Endothelial cell of umbilical vein (primary cell): ENCODE data around the gene BET1. TPM values are rescaled to one million over a fixed set of nuclear protein-coding genes. Genes with fewer than 3 reads are reported as not detected.

Experiments used
- BruUV-seq: library from RNA; stranded (reverse); fragments of 400-500 nt; replicated peaks from 2 replicates; lab custom pipeline; 2021; lab: Mats Ljungman, UMichigan
- CTCF ChIA-PET: fragments of 300-600, 350-600 bp; sonication (Branson Sonifier 250); formaldehyde crosslinking; loops from one replicate; lab custom pipeline; 2021; ENCODE audit warnings: antibody characterized with exemption, inconsistent platforms; lab: Charles Lee
- POLR2A ChIA-PET: fragments of 300-600, 350-600 bp; sonication (Branson Sonifier 250); formaldehyde crosslinking; loops from one replicate; lab custom pipeline; 2021; ENCODE audit warnings: antibody characterized with exemption, inconsistent platforms; lab: Charles Lee
- DNase-seq: peaks from one replicate; pipeline ENCODE4 v3.0.0-alpha.2; 2011; ENCODE audit warnings: low read depth, low spot score
- FAIRE-seq: peaks from 2 replicates; lab custom pipeline; 2011; peaks lifted over from hg19 to GRCh38; lab: Jason Lieb, UNC
- H2AFZ ChIP-seq: 2 replicates; pipeline ENCODE4 v1.6.0; 2012; ENCODE audit warnings: low read depth, low read length, control low read depth, inconsistent platforms
- H3K27ac ChIP-seq: 2 replicates; pipeline ENCODE4 v1.5.1; 2011; ENCODE audit warnings: low read depth, mild to moderate bottlenecking, control low read depth, low read length, moderate library complexity; ENCODE audit not compliant: insufficient read depth
- H3K27me3 ChIP-seq, 2 experiments: 2 replicates each; pipeline versions ENCODE4 v1.6.0 to v1.6.1; 2011; ENCODE audit warnings: low read length in 2 of 2, mixed read lengths in 1 of 2; ENCODE audit not compliant: control insufficient read depth in 2 of 2, insufficient read depth in 2 of 2
- H3K36me3 ChIP-seq, 2 experiments: 2 replicates in 1 of 2; 3 replicates in 1 of 2; pipeline ENCODE4 v1.5.1; 2011; ENCODE audit warnings: low read length in 2 of 2, mild to moderate bottlenecking in 1 of 2, moderate library complexity in 1 of 2; ENCODE audit not compliant: control insufficient read depth in 2 of 2, insufficient read depth in 2 of 2; ENCODE audit errors: extremely low read depth in 1 of 2
- H3K4me1 ChIP-seq: 3 replicates; pipeline ENCODE4 v1.5.1; 2011; ENCODE audit warnings: mild to moderate bottlenecking, low read length; ENCODE audit not compliant: control insufficient read depth, insufficient read depth; ENCODE audit errors: extremely low read depth
- H3K4me2 ChIP-seq: 2 replicates; pipeline ENCODE4 v1.6.1; 2011; ENCODE audit warnings: low read length, control low read depth, mixed read lengths; ENCODE audit not compliant: insufficient read depth
- H3K4me3 ChIP-seq, 3 experiments: fragments of 200-600 bp in 1 of 3; sonication (generic), shearing (Covaris generic) in 1 of 3; replicated peaks in 1 of 3; 2 replicates each; pipeline ENCODE4 v1.5.1; 2011 to 2016; ENCODE audit warnings: control low read depth in 3 of 3, low read length in 3 of 3, mild to moderate bottlenecking in 2 of 3, inconsistent platforms in 1 of 3, low read depth in 1 of 3, moderate library complexity in 1 of 3; ENCODE audit not compliant: insufficient read depth in 1 of 3
- H3K79me2 ChIP-seq: 2 replicates; pipeline ENCODE4 v1.6.0; 2012; ENCODE audit warnings: low read length, inconsistent platforms; ENCODE audit not compliant: control insufficient read depth, insufficient read depth
- H3K9ac ChIP-seq: replicated peaks from 2 replicates; pipeline ENCODE3; 2011; ENCODE audit warnings: low read length, control low read depth; ENCODE audit not compliant: insufficient read depth; ENCODE audit errors: extremely low read depth
- H3K9me1 ChIP-seq: replicated peaks from 3 replicates; pipeline ENCODE4 v1.6.0; 2011; ENCODE audit warnings: mild to moderate bottlenecking, low read length; ENCODE audit not compliant: control insufficient read depth, insufficient read depth; ENCODE audit errors: extremely low read depth
- H3K9me3 ChIP-seq: replicated peaks from 2 replicates; pipeline ENCODE4 v1.5.1; 2012; ENCODE audit warnings: low read length, inconsistent platforms; ENCODE audit not compliant: control insufficient read depth, insufficient read depth
- H4K20me1 ChIP-seq: replicated peaks from 2 replicates; pipeline ENCODE3; 2011; ENCODE audit warnings: mild to moderate bottlenecking, low read length; ENCODE audit not compliant: control insufficient read depth, insufficient read depth; ENCODE audit errors: extremely low read depth
- CTCF ChIP-seq, 2 donors: IDR thresholded peaks; 1 replicate in 1 of 2; 2 replicates in 1 of 2; pipeline ENCODE4 v1.5.1; 2011; ENCODE audit warnings: low read length in 2 of 2, mild to moderate bottlenecking in 2 of 2, moderate library complexity in 2 of 2, control low read depth in 1 of 2, inconsistent platforms in 1 of 2, low read depth in 1 of 2; ENCODE audit not compliant: insufficient read depth in 1 of 2; ENCODE audit errors: extremely low read depth in 1 of 2
- EZH2 ChIP-seq: IDR thresholded peaks from 2 replicates; pipeline ENCODE4 v1.6.1; 2012; ENCODE audit warnings: borderline replicate concordance, low read depth, mild to moderate bottlenecking, moderate library complexity, low read length, inconsistent platforms; ENCODE audit not compliant: severe bottlenecking
- FOS ChIP-seq: IDR thresholded peaks from 2 replicates; pipeline ENCODE4 v1.6.1; 2011; ENCODE audit warnings: mild to moderate bottlenecking, low read length, moderate library complexity, borderline replicate concordance; ENCODE audit not compliant: insufficient read depth
- GATA2 ChIP-seq: IDR thresholded peaks from 2 replicates; pipeline ENCODE4 v1.7.0; 2011; ENCODE audit warnings: low read depth, mild to moderate bottlenecking, moderate library complexity, mixed read lengths, low read length; ENCODE audit not compliant: insufficient read length, insufficient read depth
- JUN ChIP-seq: IDR thresholded peaks from 2 replicates; pipeline ENCODE4 v1.6.1; 2011; ENCODE audit warnings: borderline replicate concordance, low read depth; ENCODE audit not compliant: insufficient read length, insufficient read depth
- MAX ChIP-seq: IDR thresholded peaks from 2 replicates; pipeline ENCODE4 v1.6.1; 2011; ENCODE audit not compliant: insufficient read depth, insufficient read length
- MYC ChIP-seq: IDR thresholded peaks from one replicate; pipeline ENCODE4 v1.6.1; 2011; ENCODE audit warnings: mild to moderate bottlenecking, low read depth, low read length
- POLR2A ChIP-seq: IDR thresholded peaks from 2 replicates; pipeline ENCODE4 v1.6.1; 2012; ENCODE audit warnings: low read depth, mild to moderate bottlenecking, control low read depth, low read length
- POLR2AphosphoS5 ChIP-seq: IDR thresholded peaks from 2 replicates; pipeline ENCODE4 v1.6.1; 2012; ENCODE audit warnings: low read depth, mild to moderate bottlenecking, control low read depth, low read length, moderate library complexity; ENCODE audit not compliant: insufficient read depth
- dilution Hi-C: fragments of 300-500 bp; cut with MboI; formaldehyde crosslinking; loops from one replicate; pipeline ENCODE4 v1.15.0; 2019; ENCODE audit warnings: low sequenced_read_pairs; ENCODE audit not compliant: extremely low pct_ligation_motif_present
- intact Hi-C: fragments of 100-400 bp; cut with micrococcal nuclease; formaldehyde crosslinking; loops from one replicate; pipeline ENCODE4 v1.10.0; 2022
- polyA plus RNA-seq, 4 experiments: library from polyadenylated mRNA; depleted of rRNA in 3 of 4; stranded (reverse) in 3 of 4; unstranded in 1 of 4; fragments of >200 nt; gene quantifications; 2 replicates each; pipeline versions ENCODE4 v1.2.1 to v1.2.3, GENCODE V29; 2011 to 2012; ENCODE audit warnings: missing spikeins in 1 of 4
- total RNA-seq: library from RNA; stranded (reverse); gene quantifications from 2 replicates; pipeline ENCODE4 v1.2.3, GENCODE V29; 2021

The BET1 gene
- total and polyA plus RNA-seq, 2 donors (not counting 3 experiments of a cell fraction or from before 2014, with no cell fraction given) = 21.9 to 28.4 TPM

- Histone ChIP-seq H3K9me1 (no peaks in the 10 kb centered on the region), H3K27me3 (peaks cover 11 to 23% of the 10 kb centered on the region in 2 experiments), H3K79me2 (peaks cover 26% of the 10 kb centered on the region), H3K4me1 (peaks cover 16% of the 10 kb centered on the region), H3K9me3 (no peaks in the 10 kb centered on the region), H3K27ac (no peak overlapping the region), H4K20me1 (no peaks in the 10 kb centered on the region), H3K9ac (no peak overlapping the region), H3K4me3 (no peak overlapping the region), H3K4me2 (no peak overlapping the region), H2AFZ (no peak overlapping the region), H3K36me3 (peaks cover 0 to under 1% of the 10 kb centered on the region in 2 experiments)
- no peak for TF ChIP-seq POLR2A
- TF ChIP-seq MYC = no peak
- TF ChIP-seq MAX = no peak
- no peak for TF ChIP-seq POLR2AphosphoS5
- TF ChIP-seq GATA2 = no peak
- no peak for TF ChIP-seq JUN
- TF ChIP-seq FOS = no peak
- no peak for TF ChIP-seq EZH2
- no peak for TF ChIP-seq CTCF (IDR thresholded peaks at IDR 0.05; ENCODE audit: extremely low read depth in 1 of 2, insufficient read depth in 1 of 2, low read depth in 1 of 2, low read length in 2 of 2)
- dilution Hi-C loops = no loop called here
- POLR2A ChIA-PET = no interaction called here
- no TSS peak for BruUV-seq
- no peak for FAIRE-seq
- CTCF ChIA-PET = interaction anchor here (1.0 kb wide), 1 partner anchor 206 kb away, joined by 4 read pairs; no protein-coding TSS in a partner anchor
- DNase-seq = no peak
- intact Hi-C loops = loop anchor here (2.0 kb wide), 3 partner anchors 61 to 103 kb away; partner anchors contain the start of gene GNG11
Measured at GRCh38 chr7:94005753-94006152, 1.6 kb upstream of the BET1 start.
